ENCODE measurements around the gene OCRL.

Gene OCRL

GRCh38 chrX:129597905-129598304 is 57.8 kb downstream of the OCRL start:
- TF ChIP-seq CTCF (IDR thresholded peaks at IDR 0.05; ENCODE audit: insufficient read depth, missing control alignments): no peak
- DNase-seq (ENCODE audit: insufficient read length, low spot score): no peak
- FAIRE-seq: no peak

- FAIRE-seq: no peak
- DNase-seq (ENCODE audit: insufficient read length, low spot score): no peak
- no peak for TF ChIP-seq CTCF (IDR thresholded peaks at IDR 0.05; ENCODE audit: insufficient read depth, missing control alignments)
These were observed 59.4 kb downstream of the OCRL start for GRCh38 chrX:129599499-129599898.

- FAIRE-seq (no peak), DNase-seq (ENCODE audit: insufficient read length, low spot score) (no peak)
- TF ChIP-seq CTCF (IDR thresholded peaks at IDR 0.05; ENCODE audit: insufficient read depth, missing control alignments): no peak
These were observed 59.9 kb downstream of the OCRL start for GRCh38 chrX:129599996-129600395.

GRCh38 chrX:129600981-129601424 is 60.9 kb downstream of the OCRL start:
- peak; percentile 53 for TF ChIP-seq CTCF (IDR thresholded peaks at IDR 0.05; ENCODE audit: insufficient read depth, missing control alignments)
- no peak for DNase-seq (ENCODE audit: insufficient read length, low spot score)
- no peak for FAIRE-seq

- FAIRE-seq: no peak
- DNase-seq (ENCODE audit: insufficient read length, low spot score): peak; percentile 34
- TF ChIP-seq CTCF (IDR thresholded peaks at IDR 0.05; ENCODE audit: insufficient read depth, missing control alignments): peak; percentile 70
These were observed 66.9 kb downstream of the OCRL start for GRCh38 chrX:129606918-129607317.

- no peak for TF ChIP-seq CTCF (IDR thresholded peaks at IDR 0.05; ENCODE audit: insufficient read depth, missing control alignments)
- DNase-seq (ENCODE audit: insufficient read length, low spot score): no peak
- no peak for FAIRE-seq
These were observed 68.4 kb downstream of the OCRL start for GRCh38 chrX:129608496-129608895.

- no peak for TF ChIP-seq CTCF (IDR thresholded peaks at IDR 0.05; ENCODE audit: insufficient read depth, missing control alignments)
- no peak for FAIRE-seq
- DNase-seq (ENCODE audit: insufficient read length, low spot score): no peak
These were observed 69.3 kb downstream of the OCRL start for GRCh38 chrX:129609395-129609794.
